Mesenchymal stem cell (in vitro differentiated cells and primary cell): ENCODE measurements around the gene IL6R.

Source experiments
- DNase-seq: peaks from one replicate; pipeline ENCODE4 v3.0.0-alpha.2; 2013
- H2AFZ ChIP-seq: one replicate; pipeline ENCODE4 v1.6.1; 2013; ENCODE audit warnings: low read depth, mild to moderate bottlenecking, control low read depth, inconsistent platforms, low read length, moderate library complexity
- H2AK5ac ChIP-seq: 2 replicates; pipeline ENCODE4 v1.6.1; 2013; ENCODE audit warnings: low read length, moderate library complexity, mild to moderate bottlenecking, inconsistent platforms; ENCODE audit not compliant: severe bottlenecking
- H2BK120ac ChIP-seq: one replicate; pipeline ENCODE4 v1.6.1; 2013; ENCODE audit warnings: low read depth, mild to moderate bottlenecking, inconsistent platforms, low read length, moderate library complexity
- H2BK12ac ChIP-seq, 2 experiments: one replicate each; pipeline ENCODE4 v1.6.1; 2013; ENCODE audit warnings: inconsistent platforms in 2 of 2, low read length in 2 of 2, mild to moderate bottlenecking in 2 of 2, moderate library complexity in 2 of 2, control low read depth in 1 of 2
- H2BK15ac ChIP-seq: one replicate; pipeline ENCODE4 v1.6.1; 2013; ENCODE audit warnings: mild to moderate bottlenecking, low read depth, inconsistent platforms; ENCODE audit not compliant: poor library complexity, severe bottlenecking
- H2BK5ac ChIP-seq: 2 replicates; pipeline ENCODE4 v1.6.1; 2013; ENCODE audit warnings: low read depth, mild to moderate bottlenecking, low read length, control low read depth, inconsistent platforms; ENCODE audit not compliant: poor library complexity, severe bottlenecking
- H3K14ac ChIP-seq, 2 experiments: one replicate each; pipeline ENCODE4 v1.6.1; 2013; ENCODE audit warnings: inconsistent platforms in 2 of 2, low read length in 2 of 2, control low read depth in 1 of 2, mild to moderate bottlenecking in 1 of 2, moderate library complexity in 1 of 2
- H3K18ac ChIP-seq, 2 experiments: one replicate each; pipeline ENCODE4 v1.6.1; 2013; ENCODE audit warnings: inconsistent platforms in 2 of 2, low read length in 2 of 2, control low read depth in 1 of 2, low read depth in 1 of 2, mild to moderate bottlenecking in 1 of 2
- H3K23ac ChIP-seq, 2 experiments: one replicate each; pipeline ENCODE4 v1.6.1; 2013; ENCODE audit warnings: inconsistent platforms in 2 of 2, low read length in 2 of 2, mild to moderate bottlenecking in 2 of 2, moderate library complexity in 2 of 2, control low read depth in 1 of 2
- H3K27ac ChIP-seq: 2 replicates; pipeline ENCODE4 v1.5.1; 2013; ENCODE audit warnings: mild to moderate bottlenecking, moderate library complexity, low read length, control low read depth, inconsistent platforms; ENCODE audit not compliant: poor library complexity, severe bottlenecking
- H3K27me3 ChIP-seq, 2 experiments: 2 replicates each; pipeline versions ENCODE4 v1.6.1 to v1.7.0; 2013; ENCODE audit warnings: low read length in 2 of 2, mild to moderate bottlenecking in 2 of 2, moderate library complexity in 2 of 2, control low read depth in 1 of 2, inconsistent platforms in 1 of 2; ENCODE audit not compliant: control insufficient read depth in 1 of 2, insufficient read depth in 1 of 2
- H3K36me3 ChIP-seq, 2 experiments: 2 replicates each; pipeline versions ENCODE4 v1.6.1 to v1.7.0; 2013; ENCODE audit warnings: low read length in 2 of 2, control low read depth in 1 of 2, inconsistent platforms in 1 of 2, low read depth in 1 of 2, mild to moderate bottlenecking in 1 of 2; ENCODE audit not compliant: insufficient read depth in 2 of 2, control insufficient read depth in 1 of 2
- H3K4ac ChIP-seq, 2 experiments: one replicate each; pipeline ENCODE4 v1.6.1; 2013; ENCODE audit warnings: inconsistent platforms in 2 of 2, low read length in 2 of 2, mild to moderate bottlenecking in 2 of 2, moderate library complexity in 2 of 2, control low read depth in 1 of 2, low read depth in 1 of 2
- H3K4me1 ChIP-seq: 2 replicates; pipeline ENCODE4 v1.6.1; 2013; ENCODE audit warnings: low read depth, low read length, control low read depth; ENCODE audit not compliant: control insufficient read depth, insufficient read depth
- H3K4me2 ChIP-seq: 2 replicates; pipeline ENCODE4 v1.6.1; 2013; ENCODE audit warnings: low read length, mild to moderate bottlenecking, inconsistent platforms; ENCODE audit not compliant: poor library complexity, severe bottlenecking
- H3K4me3 ChIP-seq, 2 experiments: 2 replicates each; pipeline versions ENCODE4 v1.5.1 to v1.7.0; 2013; ENCODE audit warnings: low read length in 2 of 2, mild to moderate bottlenecking in 2 of 2, control low read depth in 1 of 2, low read depth in 1 of 2; ENCODE audit not compliant: insufficient read depth in 1 of 2
- H3K79me1 ChIP-seq: replicated peaks from 2 replicates; pipeline ENCODE4 v1.6.1; 2013; ENCODE audit warnings: mild to moderate bottlenecking, control low read depth, low read length, inconsistent platforms; ENCODE audit not compliant: poor library complexity, severe bottlenecking
- H3K9ac ChIP-seq: 2 replicates; pipeline ENCODE4 v1.7.0; 2013; ENCODE audit warnings: mild to moderate bottlenecking, low read length, moderate library complexity
- H3K9me3 ChIP-seq: 2 replicates; pipeline ENCODE4 v1.7.0; 2013; ENCODE audit warnings: mild to moderate bottlenecking, low read length; ENCODE audit not compliant: control insufficient read depth
- H4K8ac ChIP-seq: one replicate; pipeline ENCODE4 v1.6.1; 2013; ENCODE audit warnings: inconsistent platforms, mild to moderate bottlenecking, low read length, moderate library complexity
- H4K91ac ChIP-seq: one replicate; pipeline ENCODE4 v1.6.1; 2013; ENCODE audit warnings: mild to moderate bottlenecking, low read length, inconsistent platforms
- WGBS: methylation state at CpG from one replicate; pipeline ENCODE4 v1.1.7; 2013; ENCODE audit warnings: mixed read lengths; 5-methylcytosine and 5-hydroxymethylcytosine counted together

Gene IL6R

GRCh38 chr1:154422521-154422920, 17.4 kb downstream of the IL6R start:
- Histone ChIP-seq H4K8ac (peak overlapping the region; percentile 28), H3K23ac (no peak overlapping the region), H3K27ac (peak overlapping the region; percentile 13), H2AFZ (no peak overlapping the region), H2BK15ac (no peak overlapping the region), H4K91ac (no peak overlapping the region), H3K4me3 (no peak overlapping the region), H3K4me1 (peaks cover 53% of the 10 kb centered on the region), H2BK5ac (no peak overlapping the region), H3K9me3 (no peaks in the 10 kb centered on the region), H3K36me3 (no peaks in the 10 kb centered on the region), H3K4me2 (no peak overlapping the region), H3K27me3 (no peaks in the 10 kb centered on the region), H3K4ac (no peak overlapping the region), H3K14ac (no peak overlapping the region), H3K79me1 (peaks cover 6% of the 10 kb centered on the region), H3K18ac (peak overlapping the region in 1 of 2 experiments; percentile 81), H2AK5ac (peak overlapping the region; percentile 69), H2BK12ac (peak overlapping the region; percentile 42 to 46), H3K9ac (peak overlapping the region; percentile 46), H2BK120ac (no peak overlapping the region)
- 91% methylated on average over 9 of the region's 9 CpGs for WGBS
- DNase-seq, result no peak

- no peak overlapping the region for H3K4me2 ChIP-seq
- peak overlapping the region in 1 of 2 experiments; percentile 80 for H2BK12ac ChIP-seq
- no peak overlapping the region for H4K91ac ChIP-seq
- H3K18ac ChIP-seq, result peak overlapping the region in 1 of 2 experiments; percentile 76
- H2AFZ ChIP-seq, result no peak overlapping the region
- peaks cover 55% of the 10 kb centered on the region for H3K4me1 ChIP-seq
- H2BK5ac ChIP-seq, result no peak overlapping the region
- H3K9me3 ChIP-seq, result no peaks in the 10 kb centered on the region
- 45% methylated on average over 5 of the region's 5 CpGs for WGBS
- no peak overlapping the region for H3K23ac ChIP-seq
- H3K79me1 ChIP-seq, result peaks cover 6% of the 10 kb centered on the region
- peak overlapping the region; percentile 53 for H3K9ac ChIP-seq
- peak; percentile 33 for DNase-seq
- no peak overlapping the region for H2AK5ac ChIP-seq
- peak overlapping the region; percentile 89 for H3K27ac ChIP-seq
- H3K4ac ChIP-seq, result peak overlapping the region; percentile 35
- no peaks in the 10 kb centered on the region for H3K27me3 ChIP-seq
- H3K4me3 ChIP-seq, result peak overlapping the region in 1 of 2 experiments; percentile 28
- peak overlapping the region; percentile 42 for H2BK120ac ChIP-seq
- no peak overlapping the region for H2BK15ac ChIP-seq
- H3K36me3 ChIP-seq, result no peaks in the 10 kb centered on the region
- no peak overlapping the region for H3K14ac ChIP-seq
- H4K8ac ChIP-seq, result no peak overlapping the region
Measured at GRCh38 chr1:154423304-154423987, 18.3 kb downstream of the IL6R start.

- H2BK12ac ChIP-seq, result peak overlapping the region; percentile 67 to 80
- no peaks in the 10 kb centered on the region for H3K9me3 ChIP-seq
- peaks cover 4% of the 10 kb centered on the region for H3K79me1 ChIP-seq
- peak overlapping the region; percentile 89 for H3K27ac ChIP-seq
- DNase-seq, result no peak
- H2BK120ac ChIP-seq, result peak overlapping the region; percentile 42
- H2AFZ ChIP-seq, result no peak overlapping the region
- peak overlapping the region in 1 of 2 experiments; percentile 28 for H3K4me3 ChIP-seq
- H3K4me2 ChIP-seq, result no peak overlapping the region
- peaks cover 53% of the 10 kb centered on the region for H3K4me1 ChIP-seq
- H3K18ac ChIP-seq, result peak overlapping the region; percentile 38 to 76
- no peak overlapping the region for H2BK15ac ChIP-seq
- H3K36me3 ChIP-seq, result no peaks in the 10 kb centered on the region
- H3K4ac ChIP-seq, result peak overlapping the region; percentile 35
- H2AK5ac ChIP-seq, result peak overlapping the region; percentile 60
- H3K14ac ChIP-seq, result peak overlapping the region in 1 of 2 experiments; percentile 42
- H3K23ac ChIP-seq, result peak overlapping the region in 1 of 2 experiments; percentile 38
- no peaks in the 10 kb centered on the region for H3K27me3 ChIP-seq
- WGBS, result 90% methylated on average over 7 of the region's 7 CpGs
- no peak overlapping the region for H4K91ac ChIP-seq
- no peak overlapping the region for H2BK5ac ChIP-seq
- H4K8ac ChIP-seq, result peak overlapping the region; percentile 61
- peak overlapping the region; percentile 53 for H3K9ac ChIP-seq
Measured at GRCh38 chr1:154423988-154424326, 18.8 kb downstream of the IL6R start.

GRCh38 chr1:154425172-154425571, 20.0 kb downstream of the IL6R start:
- 80% methylated on average over 6 of the region's 6 CpGs for WGBS
- Histone ChIP-seq H2BK5ac (no peak overlapping the region), H3K79me1 (peaks cover 2% of the 10 kb centered on the region), H3K4me3 (no peak overlapping the region), H3K14ac (no peak overlapping the region), H3K9me3 (no peaks in the 10 kb centered on the region), H3K36me3 (peaks cover 0 to 3% of the 10 kb centered on the region in 2 experiments), H2BK15ac (no peak overlapping the region), H3K18ac (no peak overlapping the region), H2BK120ac (no peak overlapping the region), H3K4ac (no peak overlapping the region), H2AFZ (no peak overlapping the region), H4K91ac (no peak overlapping the region), H3K4me2 (no peak overlapping the region), H3K9ac (no peak overlapping the region), H2AK5ac (no peak overlapping the region), H3K27me3 (no peaks in the 10 kb centered on the region), H2BK12ac (no peak overlapping the region), H3K23ac (no peak overlapping the region), H3K4me1 (peaks cover 46% of the 10 kb centered on the region), H3K27ac (no peak overlapping the region), H4K8ac (no peak overlapping the region)
- DNase-seq, result no peak
